GM12878 (cell line): Measurements from ENCODE around the gene MAML3. TPM values are rescaled to one million over a fixed set of nuclear protein-coding genes. Genes with fewer than 3 reads are reported as not detected.

Experiments used
- ATAC-seq: fragments of 200-7000 bp; cut with Tn5 transposase; 3 replicates; pipeline ENCODE4 v1.9.1; 2020; ENCODE audit warnings: mild to moderate bottlenecking, moderate library complexity
- BruUV-seq: library from RNA; stranded (reverse); fragments of 400-500 nt; replicated peaks from 2 replicates; lab custom pipeline; 2021; lab: Mats Ljungman, UMichigan
- CTCF ChIA-PET: fragments of 300-600 bp; sonication (Branson Sonifier 250); formaldehyde crosslinking; extraction: SDS; loops from one replicate; lab custom pipeline; 2021; ENCODE audit warnings: inconsistent platforms; lab: Yijun Ruan, JAX
- POLR2A ChIA-PET: fragments of 350-600 bp; formaldehyde crosslinking; extraction: SDS; loops from one replicate; lab custom pipeline; 2021; ENCODE audit warnings: inconsistent platforms; lab: Charles Lee
- RAD21 ChIA-PET: fragments of 300-600 bp; sonication (Branson Sonifier 250); formaldehyde crosslinking; loops from one replicate; lab custom pipeline; 2023; ENCODE audit warnings: antibody characterized with exemption; ENCODE audit not compliant: unreplicated experiment; lab: Charles Lee
- SMC1A ChIA-PET: fragments of 300-600 bp; sonication (Branson Sonifier 250); formaldehyde crosslinking; loops from one replicate; lab custom pipeline; 2023; ENCODE audit not compliant: unreplicated experiment, uncharacterized antibody; lab: Charles Lee
- DNase-seq: peaks from one replicate; pipeline ENCODE4 v3.0.0-alpha.2; 2011; ENCODE audit warnings: low read depth, low spot score
- FAIRE-seq: peaks from 3 replicates; lab custom pipeline; 2011; peaks lifted over from hg19 to GRCh38; lab: Jason Lieb, UNC
- H2AFZ ChIP-seq: 2 replicates; pipeline ENCODE4 v1.6.0; 2011; ENCODE audit warnings: low read depth, low read length, control low read depth; ENCODE audit not compliant: control insufficient read depth
- H3K27ac ChIP-seq: 2 replicates; pipeline ENCODE4 v1.5.1; 2011; ENCODE audit warnings: control low read depth; ENCODE audit not compliant: control insufficient read depth, insufficient read depth
- H3K27me3 ChIP-seq, 2 experiments: replicated peaks in 1 of 2; 2 replicates each; pipeline versions ENCODE4 v1.6.0 to v1.6.1; 2011; ENCODE audit warnings: low read length in 1 of 2; ENCODE audit not compliant: control insufficient read depth in 2 of 2, insufficient read depth in 2 of 2
- H3K36me3 ChIP-seq, 2 experiments: 2 replicates each; pipeline ENCODE4 v1.5.1; 2011; ENCODE audit warnings: low read length in 1 of 2; ENCODE audit not compliant: control insufficient read depth in 2 of 2, insufficient read depth in 2 of 2
- H3K4me1 ChIP-seq: 2 replicates; pipeline ENCODE4 v1.6.1; 2011; ENCODE audit warnings: mild to moderate bottlenecking, low read length, moderate library complexity, mixed read lengths; ENCODE audit not compliant: control insufficient read depth, insufficient read depth
- H3K4me2 ChIP-seq: 2 replicates; pipeline ENCODE4 v1.6.0; 2011; ENCODE audit warnings: control low read depth; ENCODE audit not compliant: control insufficient read depth, insufficient read depth
- H3K4me3 ChIP-seq: fragments of 200-600 bp; sonication (generic); 2 replicates; pipeline ENCODE4 v1.5.1; 2016
- H3K79me2 ChIP-seq: 2 replicates; pipeline ENCODE4 v1.6.0; 2011; ENCODE audit warnings: low read length; ENCODE audit not compliant: control insufficient read depth, insufficient read depth
- H3K9ac ChIP-seq: 2 replicates; pipeline ENCODE4 v1.8.0; 2011; ENCODE audit warnings: low read length, control low read depth, mixed read lengths; ENCODE audit not compliant: control insufficient read depth, insufficient read depth
- H3K9me3 ChIP-seq: replicated peaks from 3 replicates; pipeline ENCODE4 v1.5.1; 2011; ENCODE audit warnings: mild to moderate bottlenecking, low read length; ENCODE audit not compliant: control insufficient read depth, insufficient read depth
- H4K20me1 ChIP-seq: 2 replicates; pipeline ENCODE4 v1.6.0; 2011; ENCODE audit not compliant: control insufficient read depth, insufficient read depth
- CHD1 ChIP-seq: IDR thresholded peaks from 2 replicates; pipeline ENCODE4 v1.6.1; 2012; ENCODE audit warnings: low read depth, low read length, improper control_type of control experiment
- CHD2 ChIP-seq: IDR thresholded peaks from 2 replicates; pipeline ENCODE4 v1.6.1; 2011; ENCODE audit warnings: low read depth, low read length, improper control_type of control experiment, borderline replicate concordance
- E2F4 ChIP-seq: IDR thresholded peaks from 2 replicates; pipeline ENCODE4 v1.6.1; 2012; ENCODE audit warnings: low read depth, low read length, improper control_type of control experiment
- GABPA ChIP-seq: IDR thresholded peaks from 2 replicates; pipeline ENCODE4 v1.6.1; 2014; ENCODE audit warnings: antibody characterized with exemption, low read depth, mild to moderate bottlenecking, inconsistent platforms
- JUND ChIP-seq: IDR thresholded peaks from 2 replicates; pipeline ENCODE4 v1.6.1; 2012; ENCODE audit warnings: low read depth, mild to moderate bottlenecking, low read length, improper control_type of control experiment, moderate library complexity
- KAT2A ChIP-seq: conservative IDR thresholded peaks from 2 replicates; pipeline ENCODE4 v1.6.1; 2011; ENCODE audit warnings: low read depth, low read length; ENCODE audit not compliant: control insufficient read depth
- MTA2 ChIP-seq: fragments of 450-650 bp; IDR thresholded peaks from 2 replicates; pipeline ENCODE4 v1.6.1; 2016; ENCODE audit warnings: low read depth, mild to moderate bottlenecking, moderate library complexity
- NRF1 ChIP-seq: conservative IDR thresholded peaks from 2 replicates; pipeline ENCODE4 v1.6.1; 2011; ENCODE audit warnings: mild to moderate bottlenecking, low read depth, low read length, improper control_type of control experiment
- PAX5 ChIP-seq: IDR thresholded peaks from 2 replicates; pipeline ENCODE4 v1.6.1; 2011; ENCODE audit warnings: low read depth, low read length, borderline replicate concordance
- RBBP5 ChIP-seq: fragments of 200-600 bp; sonication (generic); conservative IDR thresholded peaks from 2 replicates; pipeline ENCODE4 v1.6.1; 2016
- SREBF1 ChIP-seq: IDR thresholded peaks from 2 replicates; pipeline ENCODE4 v1.6.1; 2012; ENCODE audit warnings: mild to moderate bottlenecking, low read length
- YY1 ChIP-seq: IDR thresholded peaks from 2 replicates; pipeline ENCODE4 v1.6.1; 2011; ENCODE audit warnings: low read depth, mild to moderate bottlenecking, low read length
- ZBTB4 ChIP-seq: fragments of 450-650 bp; formaldehyde crosslinking; IDR thresholded peaks from 2 replicates; pipeline ENCODE4 v1.4.0; 2022; ENCODE audit warnings: mild to moderate bottlenecking, moderate library complexity
- ZNF24 ChIP-seq: fragments of 450-650 bp; IDR thresholded peaks from 2 replicates; pipeline ENCODE4 v1.6.1; 2017; ENCODE audit warnings: antibody characterized with exemption, mild to moderate bottlenecking
- ZNF384 ChIP-seq: IDR thresholded peaks from 2 replicates; pipeline ENCODE4 v1.6.1; 2012; ENCODE audit warnings: low read depth, mild to moderate bottlenecking, low read length, improper control_type of control experiment, borderline replicate concordance
- WGBS: methylation state at CpG from one replicate; pipeline ENCODE4 v1.1.6; 2016; ENCODE audit warnings: low lambda C conversion rate; ENCODE audit not compliant: insufficient replicate concordance, insufficient coverage; ENCODE audit errors: missing lambda C conversion rate; 5-methylcytosine and 5-hydroxymethylcytosine counted together
- in situ Hi-C: fragments of 300-500 bp; cut with MboI; formaldehyde crosslinking; loops from 9 replicates; pipeline ENCODE4 v1.14.3; 2018; ENCODE audit warnings: mixed read lengths
- intact Hi-C: fragments of 100-400 bp; cut with micrococcal nuclease; formaldehyde crosslinking; loops from one replicate; pipeline ENCODE4 v1.14.2; 2022; ENCODE audit not compliant: unreplicated experiment
- polyA plus RNA-seq, 11 experiments: library from polyadenylated mRNA; depleted of rRNA in 4 of 11; unstranded in 6 of 11; stranded (reverse) in 5 of 11; fragments of >200 nt; fragmentation: Nextera tagmentation in 4 of 11; fragmentation: Illumina TruSeq in 1 of 11; extraction: Ambion mirVana in 4 of 11; extraction: Trizol in 1 of 11; gene quantifications; 1 replicate in 1 of 11; 2 replicates in 10 of 11; pipeline versions ENCODE4 v1.2.1 to v1.2.3, GENCODE V29; 2011 to 2016; ENCODE audit warnings: inconsistent platforms in 2 of 11, missing spikeins in 2 of 11, low read depth in 1 of 11
- total RNA-seq, 4 experiments: library from RNA; depleted of rRNA in 3 of 4; stranded (reverse); fragments of >200 nt in 3 of 4; fragmentation: Illumina TruSeq in 1 of 4; extraction: Trizol in 1 of 4; gene quantifications; 2 replicates each; pipeline versions ENCODE4 v1.2.1 to v1.2.3, GENCODE V29; 2013 to 2021
- TF ChIP-seq, protein P1 (sequence below): IDR thresholded peaks from 2 replicates; pipeline ENCODE4 v1.6.1; 2011; ENCODE audit warnings: low read depth, mild to moderate bottlenecking, low read length, moderate library complexity, borderline replicate concordance; ENCODE audit errors: extremely low read depth

The MAML3 gene
- total and polyA plus RNA-seq, 10 of the 15 experiments (the other 5 are each of a cell fraction or from before 2014, with no cell fraction given): under 0.01 to 0.53 (median 0.06) TPM; not detected in 2

DNA sequence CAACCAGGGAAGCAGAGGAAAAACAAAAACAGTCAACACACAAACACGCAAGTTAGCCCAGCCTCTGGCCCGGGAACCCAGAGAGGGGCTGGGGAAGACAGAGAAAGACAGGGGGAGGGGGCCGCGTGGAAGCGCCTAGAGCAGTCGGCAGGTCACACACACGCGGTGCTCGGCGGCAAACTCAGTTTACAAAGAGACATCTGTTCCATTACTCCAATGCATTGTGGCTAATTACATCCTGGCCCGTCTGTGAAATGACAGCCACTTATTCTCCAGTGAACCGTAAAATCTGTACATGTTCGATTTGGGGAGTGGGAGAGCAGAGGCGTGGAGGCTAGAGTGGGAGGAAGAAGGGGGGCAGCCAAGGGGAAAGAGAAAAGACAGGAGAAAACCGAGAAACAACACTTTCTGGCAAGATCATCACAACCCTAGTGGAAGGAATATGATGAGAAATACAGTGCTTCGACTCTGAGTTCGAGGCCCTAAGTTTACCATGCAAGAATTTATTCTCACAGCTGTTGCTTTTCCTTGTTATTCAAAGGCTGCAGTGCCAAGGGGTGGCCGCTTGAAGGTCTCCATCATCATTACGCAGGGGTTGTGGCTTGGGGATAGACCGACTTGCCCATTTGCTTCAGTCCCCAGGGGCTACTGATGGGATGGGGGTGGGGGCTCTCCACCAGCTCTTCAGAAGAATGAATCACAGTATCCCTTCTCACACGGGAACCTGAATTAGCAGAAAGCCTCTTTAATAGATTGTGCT is 320.7 kb downstream of the MAML3 start:
- no peaks in the 10 kb centered on the region for H4K20me1 ChIP-seq
- ChIA-PET RAD21 (no interaction called here), SMC1A (no interaction called here), CTCF (no interaction called here), POLR2A (no interaction called here)
- BruUV-seq: no TSS peak
- no peaks in the 10 kb centered on the region for H3K9me3 ChIP-seq
- in situ Hi-C loops: no loop called here
- DNase-seq (no peak), FAIRE-seq (no peak), ATAC-seq (no peak)
- intact Hi-C loops: no loop called here
- no peak overlapping the region for H3K27ac ChIP-seq
- no peaks in the 10 kb centered on the region for H3K27me3 ChIP-seq
- no peaks in the 10 kb centered on the region for H3K4me1 ChIP-seq
- no peak overlapping the region for H3K4me2 ChIP-seq
- H3K9ac ChIP-seq: no peak overlapping the region
- H3K4me3 ChIP-seq: no peak overlapping the region
- H2AFZ ChIP-seq: no peak overlapping the region
- whole genome bisulfite sequencing: 49% methylated on average over 21 of the region's 21 CpGs
- H3K79me2 ChIP-seq: no peaks in the 10 kb centered on the region
- TF ChIP-seq ZNF24: no peak
- TF ChIP-seq YY1: no peak
- TF ChIP-seq SREBF1: no peak
- TF ChIP-seq JUND: no peak
- no peak for TF ChIP-seq NRF1
- no peak for TF ChIP-seq CHD1
- no peak for TF ChIP-seq RBBP5
- no peak for TF ChIP-seq PAX5
- no peak for TF ChIP-seq ZBTB4 (CRISPR knock-in tag)
- no peak for TF ChIP-seq CHD2
- TF ChIP-seq, protein P1, sequence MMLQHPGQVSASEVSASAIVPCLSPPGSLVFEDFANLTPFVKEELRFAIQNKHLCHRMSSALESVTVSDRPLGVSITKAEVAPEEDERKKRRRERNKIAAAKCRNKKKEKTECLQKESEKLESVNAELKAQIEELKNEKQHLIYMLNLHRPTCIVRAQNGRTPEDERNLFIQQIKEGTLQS: no peak
- no peak for TF ChIP-seq GABPA
- TF ChIP-seq MTA2: no peak
- no peak for TF ChIP-seq ZNF384
- TF ChIP-seq KAT2A: no peak
- no peak for TF ChIP-seq E2F4
- H3K36me3 ChIP-seq: no peaks in the 10 kb centered on the region
